ENCODE results near the gene ACTR2.
"Not testable (repeated sequence)": the region's sequence is repeated elsewhere in the genome, so short reads cannot be mapped to it uniquely, and the experiment has no call there.

ACTR2 gene

DNA sequence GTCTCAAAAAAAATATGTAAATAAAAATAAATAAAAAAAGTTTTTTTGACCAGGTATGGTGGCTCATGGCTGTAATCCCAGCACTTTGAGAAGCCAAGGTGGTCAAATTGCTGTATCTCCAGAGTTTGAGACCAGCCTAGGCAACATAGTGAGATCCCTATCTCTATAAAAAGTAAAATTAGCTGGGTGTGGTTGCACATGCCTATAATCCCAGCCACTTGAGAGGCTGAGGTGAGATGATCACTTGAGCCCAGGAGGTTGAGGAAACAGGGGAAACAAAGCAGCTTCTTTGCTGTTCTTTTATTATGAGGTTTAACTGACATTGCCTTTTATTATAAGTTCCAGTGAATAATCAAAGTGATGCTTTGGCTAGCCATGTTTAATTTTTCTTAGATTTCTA lies 25.0 kb downstream of the ACTR2 start:
- no peak overlapping the region for H3K4me3 ChIP-seq (ENCODE audit: low read length)
- H3K4me1 ChIP-seq (ENCODE audit: insufficient read depth, low read length) = no peaks in the 10 kb centered on the region
- H3K36me3 ChIP-seq (ENCODE audit: insufficient read depth, low read length) = peaks cover 39% of the 10 kb centered on the region
- no peaks in the 10 kb centered on the region for H3K9me3 ChIP-seq (ENCODE audit: low read length)
- no peak overlapping the region for H2AFZ ChIP-seq (ENCODE audit: low read depth, low read length)
- H3K27me3 ChIP-seq (ENCODE audit: insufficient read depth, low read length) = no peaks in the 10 kb centered on the region

DNA sequence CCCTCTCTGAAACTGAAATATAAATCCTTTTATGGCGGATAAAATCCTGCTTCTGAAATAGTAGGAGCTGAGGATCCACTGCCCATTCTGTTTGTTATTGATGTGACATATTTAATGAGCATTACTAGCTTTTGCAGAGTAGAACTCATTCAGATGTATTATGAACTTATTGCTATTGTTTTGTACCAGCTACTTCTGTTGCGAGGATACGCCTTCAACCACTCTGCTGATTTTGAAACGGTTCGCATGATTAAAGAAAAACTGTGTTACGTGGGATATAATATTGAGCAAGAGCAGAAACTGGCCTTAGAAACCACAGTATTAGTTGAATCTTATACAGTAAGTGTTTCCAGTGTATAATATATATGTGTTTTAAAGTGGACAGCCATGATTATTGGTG lies 27.7 kb downstream of the ACTR2 start:
- no peaks in the 10 kb centered on the region for H3K4me1 ChIP-seq (ENCODE audit: insufficient read depth, low read length)
- H3K4me3 ChIP-seq (ENCODE audit: low read length) = no peak overlapping the region
- H3K27me3 ChIP-seq (ENCODE audit: insufficient read depth, low read length) = no peaks in the 10 kb centered on the region
- H3K36me3 ChIP-seq (ENCODE audit: insufficient read depth, low read length) = peaks cover 40% of the 10 kb centered on the region
- no peaks in the 10 kb centered on the region for H3K9me3 ChIP-seq (ENCODE audit: low read length)
- H2AFZ ChIP-seq (ENCODE audit: low read depth, low read length) = no peak overlapping the region

DNA sequence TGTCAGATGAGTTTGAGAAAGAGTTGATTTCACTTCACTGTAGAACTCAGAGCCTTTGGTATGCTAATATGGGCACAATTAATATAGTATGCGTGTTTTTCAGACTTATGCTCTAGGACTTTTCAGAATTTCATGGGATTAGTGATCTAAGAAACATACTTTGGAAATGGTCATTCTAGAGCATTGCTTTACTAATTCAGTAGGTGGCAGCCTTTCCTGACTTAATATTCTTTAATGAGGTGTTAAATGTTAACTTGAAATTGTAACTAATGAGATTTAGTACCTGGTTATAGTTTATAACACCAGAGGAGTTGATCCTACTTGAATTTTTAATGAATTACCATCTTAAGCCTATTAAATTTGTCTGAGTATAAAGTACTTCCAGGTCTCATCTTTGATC lies 28.4 kb downstream of the ACTR2 start:
- Histone ChIP-seq H3K36me3 (ENCODE audit: insufficient read depth, low read length) (peaks cover 41% of the 10 kb centered on the region), H3K4me1 (ENCODE audit: insufficient read depth, low read length) (no peaks in the 10 kb centered on the region), H3K4me3 (ENCODE audit: low read length) (no peak overlapping the region), H3K9me3 (ENCODE audit: low read length) (no peaks in the 10 kb centered on the region), H3K27me3 (ENCODE audit: insufficient read depth, low read length) (no peaks in the 10 kb centered on the region), H2AFZ (ENCODE audit: low read depth, low read length) (no peak overlapping the region)

DNA sequence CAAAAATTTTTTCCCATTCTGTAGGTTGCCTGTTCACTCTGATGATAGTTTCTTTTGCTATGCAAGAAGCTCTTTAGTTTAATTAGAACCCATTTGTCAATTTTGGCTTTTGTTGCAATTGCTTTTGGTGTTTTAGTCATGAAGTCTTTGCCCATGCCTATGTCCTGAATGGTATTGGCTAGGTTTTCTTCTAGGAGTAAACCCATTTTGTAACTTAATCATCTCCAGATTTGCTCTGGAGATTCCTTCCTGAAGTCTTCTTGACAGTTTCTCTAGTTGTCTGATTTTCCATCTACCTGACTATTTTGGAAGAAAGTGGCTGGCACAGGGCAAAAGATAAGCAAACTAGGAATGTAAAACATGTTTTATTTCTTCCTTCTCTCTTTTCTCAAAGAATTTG lies 30.2 kb downstream of the ACTR2 start:
- H3K27me3 ChIP-seq (ENCODE audit: insufficient read depth, low read length); H3K9me3 ChIP-seq (ENCODE audit: low read length); H2AFZ ChIP-seq (ENCODE audit: low read depth, low read length); H3K4me1 ChIP-seq (ENCODE audit: insufficient read depth, low read length); H3K4me3 ChIP-seq (ENCODE audit: low read length): not testable (repeated sequence)
- peaks cover 39% of the 10 kb centered on the region for H3K36me3 ChIP-seq (ENCODE audit: insufficient read depth, low read length)

DNA sequence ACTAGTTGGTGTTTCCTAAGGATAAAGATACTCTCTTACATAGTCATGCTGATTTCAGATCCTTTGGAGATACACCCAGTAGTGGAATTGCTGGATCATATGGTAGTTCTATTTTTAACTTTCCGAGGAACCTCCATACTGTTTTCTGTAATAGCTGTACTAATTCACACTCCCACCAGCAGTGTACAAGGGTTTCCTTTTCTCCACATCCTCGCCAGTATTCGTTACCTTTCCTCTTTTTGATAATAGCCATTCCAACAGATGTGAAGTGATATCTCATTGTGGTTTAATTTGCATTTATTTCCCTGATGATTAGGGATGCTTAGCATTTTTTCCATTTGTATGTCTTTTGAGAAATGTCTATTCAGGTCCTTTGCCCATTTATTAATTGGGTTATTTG lies 34.0 kb downstream of the ACTR2 start:
- Histone ChIP-seq H3K36me3 (ENCODE audit: insufficient read depth, low read length) (peaks cover 28% of the 10 kb centered on the region), H3K4me1 (ENCODE audit: insufficient read depth, low read length) (no peaks in the 10 kb centered on the region), H3K9me3 (ENCODE audit: low read length) (no peaks in the 10 kb centered on the region), H3K4me3 (ENCODE audit: low read length) (no peak overlapping the region), H2AFZ (ENCODE audit: low read depth, low read length) (no peak overlapping the region), H3K27me3 (ENCODE audit: insufficient read depth, low read length) (no peaks in the 10 kb centered on the region)

DNA sequence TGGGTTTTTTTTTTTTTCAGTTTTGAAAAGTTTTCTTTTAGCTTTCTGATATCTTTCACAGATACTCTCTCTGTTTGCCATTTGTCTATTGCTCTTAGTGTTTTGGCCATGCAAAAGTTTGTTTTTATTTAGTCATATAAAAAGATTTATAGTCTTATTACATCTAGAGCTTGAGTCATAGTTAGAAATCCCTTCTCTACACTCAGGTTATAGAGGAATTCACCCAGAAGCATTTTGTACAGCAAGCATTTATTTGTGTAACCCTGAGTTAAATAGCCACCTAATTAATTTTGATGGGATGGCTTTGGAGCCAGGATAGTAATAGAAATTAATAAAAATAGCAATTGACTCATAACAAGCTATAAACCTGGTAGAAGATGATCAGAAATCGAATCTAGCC lies 35.6 kb downstream of the ACTR2 start:
- peaks cover 3% of the 10 kb centered on the region for H3K4me1 ChIP-seq (ENCODE audit: insufficient read depth, low read length)
- peaks cover 34% of the 10 kb centered on the region for H3K36me3 ChIP-seq (ENCODE audit: insufficient read depth, low read length)
- no peak overlapping the region for H3K4me3 ChIP-seq (ENCODE audit: low read length)
- no peak overlapping the region for H2AFZ ChIP-seq (ENCODE audit: low read depth, low read length)
- no peaks in the 10 kb centered on the region for H3K27me3 ChIP-seq (ENCODE audit: insufficient read depth, low read length)
- no peaks in the 10 kb centered on the region for H3K9me3 ChIP-seq (ENCODE audit: low read length)

DNA sequence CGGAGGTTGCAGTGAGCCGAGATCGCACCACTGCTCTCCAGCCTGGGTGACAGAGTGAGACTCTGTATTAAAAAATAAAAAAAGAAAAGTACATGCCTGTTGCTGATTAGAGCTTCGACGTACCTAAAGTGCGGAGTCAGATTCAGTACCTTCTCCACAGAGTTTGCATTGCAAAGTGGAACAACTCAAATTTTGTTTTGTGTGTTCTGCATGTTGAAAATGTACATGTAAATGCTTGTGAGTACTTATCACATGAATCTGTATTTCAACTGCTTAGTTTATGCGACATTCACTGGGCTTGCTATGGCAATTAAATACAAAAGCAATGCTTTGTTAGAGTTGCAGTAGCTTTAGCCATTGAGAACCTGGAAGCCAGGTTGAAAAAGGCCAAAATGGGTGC lies 36.4 kb downstream of the ACTR2 start:
- Histone ChIP-seq H3K36me3 (ENCODE audit: insufficient read depth, low read length) (peaks cover 34% of the 10 kb centered on the region), H3K9me3 (ENCODE audit: low read length) (no peaks in the 10 kb centered on the region), H3K4me1 (ENCODE audit: insufficient read depth, low read length) (peaks cover 10% of the 10 kb centered on the region), H2AFZ (ENCODE audit: low read depth, low read length) (no peak overlapping the region), H3K4me3 (ENCODE audit: low read length) (no peak overlapping the region), H3K27me3 (ENCODE audit: insufficient read depth, low read length) (no peaks in the 10 kb centered on the region)

DNA sequence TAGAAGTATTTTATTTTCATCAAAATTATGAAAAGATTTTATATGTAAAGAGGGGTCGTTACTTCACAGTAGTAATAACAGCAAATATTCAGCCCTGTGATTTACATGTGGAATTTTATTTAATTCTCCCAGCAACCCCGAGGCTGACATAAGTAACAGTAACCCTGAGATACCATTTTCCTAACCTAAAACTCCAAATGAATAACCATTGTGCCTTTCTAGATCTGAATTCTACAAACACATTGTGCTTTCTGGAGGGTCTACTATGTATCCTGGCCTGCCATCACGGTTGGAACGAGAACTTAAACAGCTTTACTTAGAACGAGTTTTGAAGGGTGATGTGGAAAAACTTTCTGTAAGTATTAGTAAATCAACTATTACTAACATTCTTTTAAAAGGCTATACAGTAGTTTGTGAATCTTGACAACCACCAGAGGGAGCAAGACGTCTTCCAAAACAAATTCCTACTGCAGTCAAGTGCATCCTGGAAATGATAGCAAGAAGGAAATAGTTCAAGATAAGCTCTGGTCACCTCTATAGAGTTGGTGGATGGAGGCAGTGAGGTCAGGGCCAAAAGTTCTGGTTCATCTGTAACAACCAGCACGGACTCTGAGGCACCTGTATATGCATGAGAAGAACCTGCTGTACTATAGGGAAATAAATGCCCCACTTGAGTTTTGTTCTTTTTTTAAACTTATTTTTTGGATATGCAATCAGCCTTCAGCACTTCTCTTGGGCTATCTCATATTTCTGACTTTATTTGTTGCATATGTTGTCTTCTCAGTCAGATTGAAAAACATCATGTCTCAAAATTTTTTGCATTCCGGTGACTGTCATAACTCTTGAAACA lies 37.4 kb downstream of the ACTR2 start:
- H3K4me1 ChIP-seq (ENCODE audit: insufficient read depth, low read length) = peaks cover 17% of the 10 kb centered on the region
- peaks cover 34% of the 10 kb centered on the region for H3K36me3 ChIP-seq (ENCODE audit: insufficient read depth, low read length)
- no peaks in the 10 kb centered on the region for H3K9me3 ChIP-seq (ENCODE audit: low read length)
- H2AFZ ChIP-seq (ENCODE audit: low read depth, low read length) = no peak overlapping the region
- H3K27me3 ChIP-seq (ENCODE audit: insufficient read depth, low read length) = no peaks in the 10 kb centered on the region
- H3K4me3 ChIP-seq (ENCODE audit: low read length) = no peak overlapping the region

DNA sequence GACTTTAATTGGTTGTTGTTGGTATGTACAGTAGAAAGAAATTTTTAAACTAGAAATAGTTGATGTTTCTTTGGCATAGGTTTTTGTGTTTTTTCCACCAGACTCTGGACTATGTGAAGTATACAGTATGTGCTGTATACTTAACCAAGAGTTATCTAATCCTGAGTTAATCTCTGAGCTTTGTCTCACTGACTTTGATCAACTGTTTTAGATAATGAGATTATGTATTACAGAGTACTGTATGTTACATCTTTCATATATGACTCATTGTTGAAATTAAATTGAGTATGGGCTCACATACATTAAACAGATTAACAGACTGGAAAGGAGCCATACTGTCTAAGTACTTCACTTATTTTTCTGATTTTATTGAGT lies 38.0 kb downstream of the ACTR2 start:
- Histone ChIP-seq H3K9me3 (ENCODE audit: low read length) (no peaks in the 10 kb centered on the region), H3K36me3 (ENCODE audit: insufficient read depth, low read length) (peaks cover 34% of the 10 kb centered on the region), H2AFZ (ENCODE audit: low read depth, low read length) (no peak overlapping the region), H3K4me1 (ENCODE audit: insufficient read depth, low read length) (peaks cover 17% of the 10 kb centered on the region), H3K27me3 (ENCODE audit: insufficient read depth, low read length) (no peaks in the 10 kb centered on the region), H3K4me3 (ENCODE audit: low read length) (no peak overlapping the region)

DNA sequence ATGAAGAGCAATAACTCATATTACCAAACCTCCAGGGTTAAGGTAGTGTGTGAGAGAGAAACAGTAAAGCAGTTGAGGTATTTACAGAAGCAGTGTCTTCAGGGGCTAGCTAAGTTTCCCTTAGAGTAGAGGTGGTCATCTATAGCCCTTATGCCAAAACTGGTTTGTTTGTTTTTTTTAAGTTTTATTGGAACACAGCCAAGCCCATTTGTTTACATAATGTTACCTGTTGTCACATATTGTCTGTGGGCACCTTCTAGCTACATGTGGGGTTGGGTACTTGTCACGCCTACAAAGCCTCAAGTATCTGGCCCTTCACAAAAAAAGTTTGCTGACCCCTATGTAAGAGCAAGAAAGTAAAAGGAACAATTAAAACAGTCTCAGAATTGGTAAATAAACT lies 39.4 kb downstream of the ACTR2 start:
- Histone ChIP-seq H3K27me3 (ENCODE audit: insufficient read depth, low read length) (no peaks in the 10 kb centered on the region), H3K9me3 (ENCODE audit: low read length) (no peaks in the 10 kb centered on the region), H3K36me3 (ENCODE audit: insufficient read depth, low read length) (peaks cover 31% of the 10 kb centered on the region), H3K4me1 (ENCODE audit: insufficient read depth, low read length) (peaks cover 17% of the 10 kb centered on the region), H2AFZ (ENCODE audit: low read depth, low read length) (no peak overlapping the region), H3K4me3 (ENCODE audit: low read length) (no peak overlapping the region)

DNA sequence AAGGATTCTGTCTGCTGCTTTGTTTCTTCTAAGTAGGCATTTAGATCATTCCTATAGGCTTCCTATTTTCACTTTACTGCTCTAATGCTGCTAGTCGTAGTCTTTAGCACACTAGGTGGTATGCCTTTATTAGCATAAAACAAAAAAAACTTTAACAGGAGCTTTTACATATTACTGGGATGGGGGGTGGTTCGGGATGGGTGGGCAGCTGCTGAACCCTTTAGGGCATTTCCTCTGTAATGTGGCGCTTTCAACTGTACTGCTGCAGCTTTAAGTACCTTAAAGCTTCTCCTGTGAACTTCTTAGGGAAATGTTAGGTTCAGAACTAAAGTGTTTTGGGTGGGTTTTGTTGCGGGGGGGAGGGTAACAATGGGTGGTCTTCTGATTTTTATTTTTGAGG lies 41.3 kb downstream of the ACTR2 start:
- peaks cover 40% of the 10 kb centered on the region for H3K36me3 ChIP-seq (ENCODE audit: insufficient read depth, low read length)

DNA sequence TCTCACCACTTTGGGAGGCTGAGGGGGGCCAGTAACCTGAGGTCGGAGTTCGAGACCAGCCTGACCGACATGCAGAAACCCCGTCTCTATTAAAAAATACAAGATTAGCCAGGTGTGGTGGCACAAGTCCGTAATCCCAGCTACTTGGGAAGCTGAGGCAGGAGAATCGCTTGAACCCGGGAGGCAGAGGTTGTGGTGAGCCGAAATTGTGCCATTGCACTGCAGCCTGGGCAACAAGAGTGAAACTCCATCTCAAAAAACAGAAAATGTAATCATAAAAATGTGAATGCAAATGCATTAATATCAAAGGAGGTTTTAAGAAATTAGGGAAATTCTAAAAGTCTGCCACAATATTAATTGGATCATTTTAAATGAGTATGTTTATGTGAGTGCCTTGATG lies 45.7 kb downstream of the ACTR2 start:
- H3K36me3 ChIP-seq (ENCODE audit: insufficient read depth, low read length) = peaks cover 22% of the 10 kb centered on the region
- H3K27me3 ChIP-seq (ENCODE audit: insufficient read depth, low read length) = no peaks in the 10 kb centered on the region
- peaks cover 13% of the 10 kb centered on the region for H3K4me1 ChIP-seq (ENCODE audit: insufficient read depth, low read length)

More for the DNA sequence above, 41.3 kb downstream of the ACTR2 start:
- H2AFZ ChIP-seq (ENCODE audit: low read depth, low read length) = no peak overlapping the region
- H3K4me1 ChIP-seq (ENCODE audit: insufficient read depth, low read length) = peaks cover 17% of the 10 kb centered on the region
- no peaks in the 10 kb centered on the region for H3K9me3 ChIP-seq (ENCODE audit: low read length)
- H3K4me3 ChIP-seq (ENCODE audit: low read length) = no peak overlapping the region
- no peaks in the 10 kb centered on the region for H3K27me3 ChIP-seq (ENCODE audit: insufficient read depth, low read length)

DNA sequence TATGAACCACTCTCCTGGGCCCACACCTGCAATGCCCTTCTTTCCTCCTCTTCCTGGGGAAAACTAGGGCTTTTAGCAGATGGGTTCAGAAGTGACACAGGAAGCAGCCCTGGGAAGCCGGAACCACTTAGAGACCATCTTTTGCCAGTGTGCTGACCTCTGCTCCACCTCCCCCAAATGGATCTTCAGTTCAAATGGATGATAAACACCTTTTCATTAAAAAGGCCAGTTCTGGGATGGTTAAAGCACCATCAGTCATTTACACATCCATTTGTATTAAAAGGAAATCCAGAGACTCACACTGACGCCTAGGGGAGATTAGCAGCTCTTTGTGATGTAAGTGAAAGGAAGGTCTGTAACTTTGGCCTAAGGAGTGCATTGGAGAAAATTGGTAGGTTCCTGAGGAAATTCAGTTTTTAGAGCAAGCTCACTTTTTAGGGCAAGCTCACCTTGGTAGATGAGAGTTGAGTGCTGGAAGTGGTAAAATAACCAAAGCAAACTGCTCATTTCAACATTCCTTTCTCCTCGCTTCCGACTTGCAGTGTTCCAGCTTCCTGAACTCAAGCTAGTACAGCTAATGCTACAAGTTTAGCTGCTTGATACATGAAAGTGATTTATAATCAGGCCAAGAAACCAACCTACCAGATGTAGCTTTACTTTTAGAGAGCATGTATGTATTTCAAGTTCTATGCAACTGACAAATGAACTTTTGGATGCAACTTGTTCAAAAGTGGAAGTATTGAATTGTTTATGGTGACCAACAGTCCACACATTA lies 47.7 kb downstream of the ACTR2 start:
- no peaks in the 10 kb centered on the region for H3K4me1 ChIP-seq (ENCODE audit: insufficient read depth, low read length)
- no peaks in the 10 kb centered on the region for H3K9me3 ChIP-seq (ENCODE audit: low read length)
- no peaks in the 10 kb centered on the region for H3K27me3 ChIP-seq (ENCODE audit: insufficient read depth, low read length)
- H2AFZ ChIP-seq (ENCODE audit: low read depth, low read length) = no peak overlapping the region
- H3K4me3 ChIP-seq (ENCODE audit: low read length) = no peak overlapping the region
- peaks cover 17% of the 10 kb centered on the region for H3K36me3 ChIP-seq (ENCODE audit: insufficient read depth, low read length)

More for the DNA sequence above, 45.7 kb downstream of the ACTR2 start:
- Histone ChIP-seq H3K4me3 (ENCODE audit: low read length) (no peak overlapping the region), H3K9me3 (ENCODE audit: low read length) (no peaks in the 10 kb centered on the region), H2AFZ (ENCODE audit: low read depth, low read length) (no peak overlapping the region)
